ENCODE results near the gene DQX1. TPM values are rescaled to one million over a fixed set of nuclear protein-coding genes. Genes with fewer than 3 reads are reported as not detected.

Gene DQX1
- total and polyA plus RNA-seq, 2 experiments from 2014 or later: not detected

DNA sequence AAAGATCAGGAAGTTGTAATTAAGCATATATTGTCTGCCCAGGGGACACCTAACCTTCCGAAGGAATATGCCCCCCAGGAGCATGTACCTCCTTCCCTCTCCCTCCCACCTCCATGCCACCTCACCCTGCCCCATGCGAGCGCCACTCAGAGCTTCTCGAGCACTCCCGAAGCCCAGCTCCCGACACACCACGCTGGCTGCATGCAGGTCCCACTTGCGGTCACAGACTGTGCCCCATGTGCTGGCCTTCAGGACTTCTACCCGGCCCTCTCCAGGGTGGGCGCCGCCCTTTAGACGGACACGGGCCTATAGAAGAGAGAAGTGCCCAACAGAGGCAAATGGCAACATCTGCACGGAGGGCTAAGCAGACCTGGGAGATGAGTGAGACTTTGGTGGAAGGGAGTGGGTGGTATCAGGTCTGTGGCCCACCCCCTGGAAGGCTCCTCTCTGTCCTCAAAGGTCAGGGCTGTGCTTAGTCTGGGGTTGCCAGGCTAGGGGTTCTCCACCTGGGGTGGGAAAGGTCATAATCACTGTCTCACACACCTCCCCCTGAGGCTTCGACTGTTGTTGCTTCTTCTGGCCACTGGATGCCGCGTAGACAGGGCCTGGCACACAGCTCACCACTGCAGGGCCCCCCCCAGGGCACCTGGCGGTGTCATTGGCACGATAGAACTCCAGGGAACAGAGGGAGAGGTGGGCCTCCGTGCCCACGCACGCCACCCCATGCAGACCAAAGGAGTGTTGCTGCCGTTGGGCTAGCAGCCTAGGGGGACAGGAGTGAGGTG, 10.3 kb upstream of the DQX1 start:
- H3K79me2 ChIP-seq (ENCODE audit: insufficient read depth): peaks cover 8% of the 10 kb centered on the region
- no peaks in the 10 kb centered on the region for H3K36me3 ChIP-seq (ENCODE audit: low read depth)
- DNase-seq: no peak
- H3K4me3 ChIP-seq: no peak overlapping the region
- in situ Hi-C loops (cut with MboI): no loop called here
- H3K9me2 ChIP-seq (ENCODE audit: insufficient read depth): no peaks in the 10 kb centered on the region
- H2AFZ ChIP-seq: no peak overlapping the region
- H3F3A ChIP-seq (ENCODE audit: insufficient read depth): peaks cover 40% of the 10 kb centered on the region
- H3K9me3 ChIP-seq (ENCODE audit: low read depth): no peaks in the 10 kb centered on the region
- no peak overlapping the region for H3K9ac ChIP-seq
- no peak overlapping the region for H3K4me2 ChIP-seq (ENCODE audit: unreplicated experiment)
- no peak overlapping the region for H3K27ac ChIP-seq
- TF ChIP-seq EZH2 (IDR thresholded peaks at IDR 0.05; ENCODE audit: insufficient read depth, poor library complexity, severe bottlenecking) (no peak), EZH2phosphoT487 (IDR thresholded peaks at IDR 0.05; ENCODE audit: insufficient read depth, low read depth) (no peak)
- peaks cover 15% of the 10 kb centered on the region for H3K4me1 ChIP-seq (ENCODE audit: insufficient read depth)
- H4K20me1 ChIP-seq (ENCODE audit: insufficient read depth): no peaks in the 10 kb centered on the region
- H3K27me3 ChIP-seq (replicated peaks; ENCODE audit: insufficient read depth): no peaks in the 10 kb centered on the region
- 79 to 84% methylated on average over 20 to 23 of the region's 23 CpGs for WGBS, 2 experiments (ENCODE audit: low coverage in 1 of 2, low lambda C conversion rate in 2 of 2, missing lambda C conversion rate in 2 of 2)

GRCh38 chr2:74535440-74535965, 9.5 kb upstream of the DQX1 start:
- Histone ChIP-seq H3K36me3 (ENCODE audit: low read depth) (no peaks in the 10 kb centered on the region), H3K4me1 (ENCODE audit: insufficient read depth) (peaks cover 21% of the 10 kb centered on the region), H3F3A (ENCODE audit: insufficient read depth) (peaks cover 35% of the 10 kb centered on the region), H3K79me2 (ENCODE audit: insufficient read depth) (peaks cover 17% of the 10 kb centered on the region), H3K9me3 (ENCODE audit: low read depth) (no peaks in the 10 kb centered on the region), H3K4me2 (ENCODE audit: unreplicated experiment) (no peak overlapping the region), H2AFZ (no peak overlapping the region), H3K27ac (no peak overlapping the region), H3K27me3 (replicated peaks; ENCODE audit: insufficient read depth) (no peaks in the 10 kb centered on the region), H3K4me3 (no peak overlapping the region), H3K9ac (no peak overlapping the region), H4K20me1 (ENCODE audit: insufficient read depth) (no peaks in the 10 kb centered on the region), H3K9me2 (ENCODE audit: insufficient read depth) (no peaks in the 10 kb centered on the region)
- in situ Hi-C loops (cut with MboI): no loop called here
- 92% methylated on average over 10 of the region's 10 CpGs for WGBS, 2 experiments (ENCODE audit: low coverage in 1 of 2, low lambda C conversion rate in 2 of 2, missing lambda C conversion rate in 2 of 2)
- TF ChIP-seq EZH2 (IDR thresholded peaks at IDR 0.05; ENCODE audit: insufficient read depth, poor library complexity, severe bottlenecking) (no peak), EZH2phosphoT487 (IDR thresholded peaks at IDR 0.05; ENCODE audit: insufficient read depth, low read depth) (no peak)
- no peak for DNase-seq

DNA sequence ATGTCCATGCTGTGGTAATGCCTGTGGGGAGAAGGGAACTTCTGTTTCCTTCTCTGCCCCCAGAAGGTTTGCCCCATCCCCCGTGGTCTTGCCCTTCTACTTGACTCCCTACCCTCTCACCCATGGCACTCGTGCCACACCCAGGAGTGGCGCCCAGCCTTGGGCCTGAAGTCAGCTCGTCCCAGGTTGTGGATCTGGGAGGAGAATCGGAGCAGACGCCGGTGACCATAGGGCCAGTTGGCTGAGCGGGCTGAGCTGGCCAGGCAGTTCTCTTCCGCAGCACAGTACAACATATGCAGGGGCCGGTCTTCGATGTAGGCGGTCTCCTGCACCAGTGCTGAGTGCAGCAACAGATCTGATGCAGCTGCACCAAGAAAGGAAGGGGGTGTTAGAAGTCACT, 8.4 kb upstream of the DQX1 start:
- Histone ChIP-seq H3F3A (ENCODE audit: insufficient read depth) (peaks cover 31% of the 10 kb centered on the region), H3K4me3 (no peak overlapping the region), H3K79me2 (ENCODE audit: insufficient read depth) (peaks cover 24% of the 10 kb centered on the region), H3K9ac (no peak overlapping the region), H3K27ac (no peak overlapping the region), H3K36me3 (ENCODE audit: low read depth) (no peaks in the 10 kb centered on the region), H2AFZ (no peak overlapping the region), H3K4me2 (ENCODE audit: unreplicated experiment) (no peak overlapping the region), H3K27me3 (replicated peaks; ENCODE audit: insufficient read depth) (no peaks in the 10 kb centered on the region), H3K9me3 (ENCODE audit: low read depth) (no peaks in the 10 kb centered on the region), H4K20me1 (ENCODE audit: insufficient read depth) (no peaks in the 10 kb centered on the region), H3K9me2 (ENCODE audit: insufficient read depth) (no peaks in the 10 kb centered on the region), H3K4me1 (ENCODE audit: insufficient read depth) (peaks cover 14% of the 10 kb centered on the region)
- WGBS, 2 experiments (ENCODE audit: low coverage in 1 of 2, low lambda C conversion rate in 2 of 2, missing lambda C conversion rate in 2 of 2): 71 to 72% methylated on average over 11 to 12 of the region's 12 CpGs
- TF ChIP-seq EZH2phosphoT487 (IDR thresholded peaks at IDR 0.05; ENCODE audit: insufficient read depth, low read depth) (no peak), EZH2 (IDR thresholded peaks at IDR 0.05; ENCODE audit: insufficient read depth, poor library complexity, severe bottlenecking) (no peak)
- DNase-seq: no peak
- in situ Hi-C loops (cut with MboI): no loop called here

GRCh38 chr2:74533464-74533863, 7.4 kb upstream of the DQX1 start:
- Histone ChIP-seq H4K20me1 (ENCODE audit: insufficient read depth) (no peaks in the 10 kb centered on the region), H3K4me2 (ENCODE audit: unreplicated experiment) (no peak overlapping the region), H2AFZ (no peak overlapping the region), H3K79me2 (ENCODE audit: insufficient read depth) (peaks cover 34% of the 10 kb centered on the region), H3K27ac (no peak overlapping the region), H3K9me3 (ENCODE audit: low read depth) (no peaks in the 10 kb centered on the region), H3F3A (ENCODE audit: insufficient read depth) (peaks cover 30% of the 10 kb centered on the region), H3K36me3 (ENCODE audit: low read depth) (no peaks in the 10 kb centered on the region), H3K9ac (no peak overlapping the region), H3K27me3 (replicated peaks; ENCODE audit: insufficient read depth) (no peaks in the 10 kb centered on the region), H3K4me1 (ENCODE audit: insufficient read depth) (peaks cover 16% of the 10 kb centered on the region), H3K4me3 (no peak overlapping the region), H3K9me2 (ENCODE audit: insufficient read depth) (no peaks in the 10 kb centered on the region)
- no peak for DNase-seq
- in situ Hi-C loops (cut with MboI): no loop called here
- TF ChIP-seq EZH2 (IDR thresholded peaks at IDR 0.05; ENCODE audit: insufficient read depth, poor library complexity, severe bottlenecking): no peak
- no peak for TF ChIP-seq EZH2phosphoT487 (IDR thresholded peaks at IDR 0.05; ENCODE audit: insufficient read depth, low read depth)
- 77 to 80% methylated on average over 4 of the region's 4 CpGs for WGBS, 2 experiments (ENCODE audit: low coverage in 1 of 2, low lambda C conversion rate in 2 of 2, missing lambda C conversion rate in 2 of 2)
